Endothelial cell of umbilical vein (primary cell): ENCODE measurements around the gene EEF1AKMT1. TPM values are rescaled to one million over a fixed set of nuclear protein-coding genes. Genes with fewer than 3 reads are reported as not detected.

Experiments used
- BruUV-seq: library from RNA; stranded (reverse); fragments of 400-500 nt; replicated peaks from 2 replicates; lab custom pipeline; 2021; lab: Mats Ljungman, UMichigan
- CTCF ChIA-PET: fragments of 300-600, 350-600 bp; sonication (Branson Sonifier 250); formaldehyde crosslinking; loops from one replicate; lab custom pipeline; 2021; ENCODE audit warnings: antibody characterized with exemption, inconsistent platforms; lab: Charles Lee
- POLR2A ChIA-PET: fragments of 300-600, 350-600 bp; sonication (Branson Sonifier 250); formaldehyde crosslinking; loops from one replicate; lab custom pipeline; 2021; ENCODE audit warnings: antibody characterized with exemption, inconsistent platforms; lab: Charles Lee
- DNase-seq: peaks from one replicate; pipeline ENCODE4 v3.0.0-alpha.2; 2011; ENCODE audit warnings: low read depth, low spot score
- FAIRE-seq: peaks from 2 replicates; lab custom pipeline; 2011; peaks lifted over from hg19 to GRCh38; lab: Jason Lieb, UNC
- H2AFZ ChIP-seq: 2 replicates; pipeline ENCODE4 v1.6.0; 2012; ENCODE audit warnings: low read depth, low read length, control low read depth, inconsistent platforms
- H3K27ac ChIP-seq: 2 replicates; pipeline ENCODE4 v1.5.1; 2011; ENCODE audit warnings: low read depth, mild to moderate bottlenecking, control low read depth, low read length, moderate library complexity; ENCODE audit not compliant: insufficient read depth
- H3K27me3 ChIP-seq, 2 experiments: 2 replicates each; pipeline versions ENCODE4 v1.6.0 to v1.6.1; 2011; ENCODE audit warnings: low read length in 2 of 2, mixed read lengths in 1 of 2; ENCODE audit not compliant: control insufficient read depth in 2 of 2, insufficient read depth in 2 of 2
- H3K36me3 ChIP-seq, 2 experiments: 2 replicates in 1 of 2; 3 replicates in 1 of 2; pipeline ENCODE4 v1.5.1; 2011; ENCODE audit warnings: low read length in 2 of 2, mild to moderate bottlenecking in 1 of 2, moderate library complexity in 1 of 2; ENCODE audit not compliant: control insufficient read depth in 2 of 2, insufficient read depth in 2 of 2; ENCODE audit errors: extremely low read depth in 1 of 2
- H3K4me1 ChIP-seq: 3 replicates; pipeline ENCODE4 v1.5.1; 2011; ENCODE audit warnings: mild to moderate bottlenecking, low read length; ENCODE audit not compliant: control insufficient read depth, insufficient read depth; ENCODE audit errors: extremely low read depth
- H3K4me2 ChIP-seq: 2 replicates; pipeline ENCODE4 v1.6.1; 2011; ENCODE audit warnings: low read length, control low read depth, mixed read lengths; ENCODE audit not compliant: insufficient read depth
- H3K4me3 ChIP-seq, 3 experiments: fragments of 200-600 bp in 1 of 3; sonication (generic), shearing (Covaris generic) in 1 of 3; replicated peaks in 1 of 3; 2 replicates each; pipeline ENCODE4 v1.5.1; 2011 to 2016; ENCODE audit warnings: control low read depth in 3 of 3, low read length in 3 of 3, mild to moderate bottlenecking in 2 of 3, inconsistent platforms in 1 of 3, low read depth in 1 of 3, moderate library complexity in 1 of 3; ENCODE audit not compliant: insufficient read depth in 1 of 3
- H3K79me2 ChIP-seq: 2 replicates; pipeline ENCODE4 v1.6.0; 2012; ENCODE audit warnings: low read length, inconsistent platforms; ENCODE audit not compliant: control insufficient read depth, insufficient read depth
- H3K9ac ChIP-seq: replicated peaks from 2 replicates; pipeline ENCODE3; 2011; ENCODE audit warnings: low read length, control low read depth; ENCODE audit not compliant: insufficient read depth; ENCODE audit errors: extremely low read depth
- H3K9me1 ChIP-seq: replicated peaks from 3 replicates; pipeline ENCODE4 v1.6.0; 2011; ENCODE audit warnings: mild to moderate bottlenecking, low read length; ENCODE audit not compliant: control insufficient read depth, insufficient read depth; ENCODE audit errors: extremely low read depth
- H3K9me3 ChIP-seq: replicated peaks from 2 replicates; pipeline ENCODE4 v1.5.1; 2012; ENCODE audit warnings: low read length, inconsistent platforms; ENCODE audit not compliant: control insufficient read depth, insufficient read depth
- H4K20me1 ChIP-seq: replicated peaks from 2 replicates; pipeline ENCODE3; 2011; ENCODE audit warnings: mild to moderate bottlenecking, low read length; ENCODE audit not compliant: control insufficient read depth, insufficient read depth; ENCODE audit errors: extremely low read depth
- CTCF ChIP-seq, 2 donors: IDR thresholded peaks; 1 replicate in 1 of 2; 2 replicates in 1 of 2; pipeline ENCODE4 v1.5.1; 2011; ENCODE audit warnings: low read length in 2 of 2, mild to moderate bottlenecking in 2 of 2, moderate library complexity in 2 of 2, control low read depth in 1 of 2, inconsistent platforms in 1 of 2, low read depth in 1 of 2; ENCODE audit not compliant: insufficient read depth in 1 of 2; ENCODE audit errors: extremely low read depth in 1 of 2
- EZH2 ChIP-seq: IDR thresholded peaks from 2 replicates; pipeline ENCODE4 v1.6.1; 2012; ENCODE audit warnings: borderline replicate concordance, low read depth, mild to moderate bottlenecking, moderate library complexity, low read length, inconsistent platforms; ENCODE audit not compliant: severe bottlenecking
- FOS ChIP-seq: IDR thresholded peaks from 2 replicates; pipeline ENCODE4 v1.6.1; 2011; ENCODE audit warnings: mild to moderate bottlenecking, low read length, moderate library complexity, borderline replicate concordance; ENCODE audit not compliant: insufficient read depth
- GATA2 ChIP-seq: IDR thresholded peaks from 2 replicates; pipeline ENCODE4 v1.7.0; 2011; ENCODE audit warnings: low read depth, mild to moderate bottlenecking, moderate library complexity, mixed read lengths, low read length; ENCODE audit not compliant: insufficient read length, insufficient read depth
- JUN ChIP-seq: IDR thresholded peaks from 2 replicates; pipeline ENCODE4 v1.6.1; 2011; ENCODE audit warnings: borderline replicate concordance, low read depth; ENCODE audit not compliant: insufficient read length, insufficient read depth
- MAX ChIP-seq: IDR thresholded peaks from 2 replicates; pipeline ENCODE4 v1.6.1; 2011; ENCODE audit not compliant: insufficient read depth, insufficient read length
- MYC ChIP-seq: IDR thresholded peaks from one replicate; pipeline ENCODE4 v1.6.1; 2011; ENCODE audit warnings: mild to moderate bottlenecking, low read depth, low read length
- POLR2A ChIP-seq: IDR thresholded peaks from 2 replicates; pipeline ENCODE4 v1.6.1; 2012; ENCODE audit warnings: low read depth, mild to moderate bottlenecking, control low read depth, low read length
- POLR2AphosphoS5 ChIP-seq: IDR thresholded peaks from 2 replicates; pipeline ENCODE4 v1.6.1; 2012; ENCODE audit warnings: low read depth, mild to moderate bottlenecking, control low read depth, low read length, moderate library complexity; ENCODE audit not compliant: insufficient read depth
- dilution Hi-C: fragments of 300-500 bp; cut with MboI; formaldehyde crosslinking; loops from one replicate; pipeline ENCODE4 v1.15.0; 2019; ENCODE audit warnings: low sequenced_read_pairs; ENCODE audit not compliant: extremely low pct_ligation_motif_present
- intact Hi-C: fragments of 100-400 bp; cut with micrococcal nuclease; formaldehyde crosslinking; loops from one replicate; pipeline ENCODE4 v1.10.0; 2022
- polyA plus RNA-seq, 4 experiments: library from polyadenylated mRNA; depleted of rRNA in 3 of 4; stranded (reverse) in 3 of 4; unstranded in 1 of 4; fragments of >200 nt; gene quantifications; 2 replicates each; pipeline versions ENCODE4 v1.2.1 to v1.2.3, GENCODE V29; 2011 to 2012; ENCODE audit warnings: missing spikeins in 1 of 4
- total RNA-seq: library from RNA; stranded (reverse); gene quantifications from 2 replicates; pipeline ENCODE4 v1.2.3, GENCODE V29; 2021

Gene EEF1AKMT1
- total and polyA plus RNA-seq, 2 donors (not counting 3 experiments of a cell fraction or from before 2014, with no cell fraction given) = 9.0 to 11.1 TPM

DNA sequence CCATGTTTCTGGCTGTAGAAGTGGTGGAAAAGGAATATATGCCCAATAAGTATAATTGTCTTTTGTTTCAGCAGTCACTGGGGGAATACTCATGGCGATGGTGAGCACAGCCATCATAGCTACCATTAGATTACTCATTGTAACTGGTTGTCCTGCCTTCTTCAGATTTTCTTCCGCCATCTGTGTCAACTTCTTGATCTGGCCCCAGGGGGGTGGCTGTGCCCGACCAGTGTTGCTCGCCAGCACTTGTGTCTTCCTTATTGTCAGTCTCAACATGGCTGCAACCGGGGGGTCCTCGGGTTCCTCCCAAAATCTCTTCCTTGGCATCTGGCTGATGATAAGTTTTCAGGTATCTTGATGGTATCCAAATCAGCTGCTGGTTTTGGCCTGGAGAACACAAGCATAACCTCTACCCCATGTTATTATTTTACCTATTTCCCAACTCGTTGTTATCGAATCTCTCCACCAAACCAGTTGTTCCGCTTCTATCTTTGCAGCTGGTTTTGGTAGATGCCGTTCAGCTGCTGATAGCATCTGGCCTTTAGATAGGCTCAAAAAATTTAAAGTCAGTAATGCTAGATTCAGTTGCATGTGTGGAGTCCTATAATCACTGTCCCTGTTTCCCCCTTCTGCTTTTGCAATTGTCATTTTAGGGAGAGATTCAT lies 93.2 kb downstream of the EEF1AKMT1 start:
- no peaks in the 10 kb centered on the region for H3K79me2 ChIP-seq
- no peak for DNase-seq
- dilution Hi-C loops = no loop called here
- FAIRE-seq = no peak
- no peaks in the 10 kb centered on the region for H4K20me1 ChIP-seq
- no peaks in the 10 kb centered on the region for H3K9me3 ChIP-seq
- no peak overlapping the region for H2AFZ ChIP-seq
- no peaks in the 10 kb centered on the region for H3K36me3 ChIP-seq
- BruUV-seq = no TSS peak
- H3K9me1 ChIP-seq = no peaks in the 10 kb centered on the region
- H3K27me3 ChIP-seq = no peaks in the 10 kb centered on the region
- CTCF ChIA-PET = no interaction called here
- intact Hi-C loops = no loop called here
- POLR2A ChIA-PET = no interaction called here
- no peak overlapping the region for H3K27ac ChIP-seq
- no peak overlapping the region for H3K9ac ChIP-seq
- H3K4me2 ChIP-seq = no peak overlapping the region
- no peak overlapping the region for H3K4me3 ChIP-seq
- H3K4me1 ChIP-seq = no peaks in the 10 kb centered on the region
- no peak for TF ChIP-seq MYC
- TF ChIP-seq MAX = no peak
- no peak for TF ChIP-seq POLR2AphosphoS5
- no peak for TF ChIP-seq CTCF (IDR thresholded peaks at IDR 0.05; ENCODE audit: extremely low read depth in 1 of 2, insufficient read depth in 1 of 2, low read depth in 1 of 2, low read length in 2 of 2)
- no peak for TF ChIP-seq FOS
- TF ChIP-seq EZH2 = no peak
- TF ChIP-seq GATA2 = no peak
- no peak for TF ChIP-seq JUN
- no peak for TF ChIP-seq POLR2A
